NCI-H2171 treated with DMSO at 0.1 percent for 48 hours (cell line): ENCODE measurements around the gene NKD2.
"Not testable (repeated sequence)": the region's sequence is repeated elsewhere in the genome, so short reads cannot be mapped to it uniquely, and the experiment has no call there.

Source experiments
- DNase-seq: peaks from one replicate; lab custom pipeline; 2025; lab: John Stamatoyannopoulos, UW

The NKD2 gene, protein sequence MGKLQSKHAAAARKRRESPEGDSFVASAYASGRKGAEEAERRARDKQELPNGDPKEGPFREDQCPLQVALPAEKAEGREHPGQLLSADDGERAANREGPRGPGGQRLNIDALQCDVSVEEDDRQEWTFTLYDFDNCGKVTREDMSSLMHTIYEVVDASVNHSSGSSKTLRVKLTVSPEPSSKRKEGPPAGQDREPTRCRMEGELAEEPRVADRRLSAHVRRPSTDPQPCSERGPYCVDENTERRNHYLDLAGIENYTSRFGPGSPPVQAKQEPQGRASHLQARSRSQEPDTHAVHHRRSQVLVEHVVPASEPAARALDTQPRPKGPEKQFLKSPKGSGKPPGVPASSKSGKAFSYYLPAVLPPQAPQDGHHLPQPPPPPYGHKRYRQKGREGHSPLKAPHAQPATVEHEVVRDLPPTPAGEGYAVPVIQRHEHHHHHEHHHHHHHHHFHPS

GRCh38 chr5:1008451-1009358, at the start of gene NKD2:
Gene NKD2 (plus strand): TSS chr5:1008802. CDS start chr5:1009058, 256 bp downstream.
- peak; percentile 44 for DNase-seq

GRCh38 chr5:959581-960531, 48.7 kb upstream of the NKD2 start:
- no peak for DNase-seq

DNA sequence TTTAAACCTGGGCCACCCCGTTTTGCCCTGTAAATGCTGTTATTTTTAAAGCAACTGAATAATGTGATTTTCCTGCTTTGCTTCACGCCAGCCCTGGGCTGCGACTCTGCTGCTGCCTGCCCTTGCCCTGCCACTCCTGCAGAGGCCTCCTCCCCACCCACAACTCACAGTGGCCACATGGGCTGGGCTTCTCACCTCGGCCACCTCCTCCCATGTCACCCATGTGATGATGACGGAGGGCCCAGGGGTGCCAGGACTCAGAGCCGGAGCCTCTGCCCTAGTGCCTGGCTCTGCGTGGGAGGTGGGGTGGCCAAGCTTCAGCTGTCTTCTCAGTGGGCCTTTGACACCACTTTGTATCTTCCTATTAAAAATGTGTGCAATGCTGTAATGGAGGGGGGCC, 48.1 kb upstream of the NKD2 start:
- no peak for DNase-seq

GRCh38 chr5:961002-961710, 47.4 kb upstream of the NKD2 start:
- peak; percentile 85 for DNase-seq

DNA sequence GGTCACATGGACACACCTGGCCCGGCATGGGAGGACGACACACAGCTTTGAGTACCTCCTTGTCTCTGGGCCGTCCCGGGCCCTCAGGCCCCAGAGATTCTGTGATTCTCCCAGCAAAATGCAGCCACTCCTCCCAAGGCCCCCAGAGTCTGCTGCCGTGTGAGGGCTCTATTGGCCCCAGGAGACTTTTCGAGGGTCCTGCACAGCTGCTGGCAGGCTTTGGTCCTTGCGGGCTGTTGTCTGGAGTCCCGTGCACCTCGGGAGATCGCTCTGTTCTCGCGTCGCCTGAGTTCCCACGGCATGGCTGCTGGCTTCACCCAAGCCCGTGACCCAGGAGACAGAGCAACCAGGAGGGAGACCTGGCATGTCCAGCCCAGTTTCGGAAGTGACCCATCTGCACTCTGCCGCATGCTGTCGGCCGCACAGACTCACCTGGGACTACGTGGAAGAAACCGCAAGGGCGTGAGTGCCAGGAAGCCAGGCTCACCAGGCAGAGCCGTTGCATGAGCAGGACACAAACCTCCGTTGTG, 46.8 kb upstream of the NKD2 start:
- DNase-seq = peak; percentile 54

- DNase-seq = no peak
These were observed 46.2 kb upstream of the NKD2 start for GRCh38 chr5:962386-962785.

GRCh38 chr5:962801-963200, 45.8 kb upstream of the NKD2 start:
- no peak for DNase-seq

- DNase-seq = no peak
These were observed 45.3 kb upstream of the NKD2 start for GRCh38 chr5:963310-963672.

DNA sequence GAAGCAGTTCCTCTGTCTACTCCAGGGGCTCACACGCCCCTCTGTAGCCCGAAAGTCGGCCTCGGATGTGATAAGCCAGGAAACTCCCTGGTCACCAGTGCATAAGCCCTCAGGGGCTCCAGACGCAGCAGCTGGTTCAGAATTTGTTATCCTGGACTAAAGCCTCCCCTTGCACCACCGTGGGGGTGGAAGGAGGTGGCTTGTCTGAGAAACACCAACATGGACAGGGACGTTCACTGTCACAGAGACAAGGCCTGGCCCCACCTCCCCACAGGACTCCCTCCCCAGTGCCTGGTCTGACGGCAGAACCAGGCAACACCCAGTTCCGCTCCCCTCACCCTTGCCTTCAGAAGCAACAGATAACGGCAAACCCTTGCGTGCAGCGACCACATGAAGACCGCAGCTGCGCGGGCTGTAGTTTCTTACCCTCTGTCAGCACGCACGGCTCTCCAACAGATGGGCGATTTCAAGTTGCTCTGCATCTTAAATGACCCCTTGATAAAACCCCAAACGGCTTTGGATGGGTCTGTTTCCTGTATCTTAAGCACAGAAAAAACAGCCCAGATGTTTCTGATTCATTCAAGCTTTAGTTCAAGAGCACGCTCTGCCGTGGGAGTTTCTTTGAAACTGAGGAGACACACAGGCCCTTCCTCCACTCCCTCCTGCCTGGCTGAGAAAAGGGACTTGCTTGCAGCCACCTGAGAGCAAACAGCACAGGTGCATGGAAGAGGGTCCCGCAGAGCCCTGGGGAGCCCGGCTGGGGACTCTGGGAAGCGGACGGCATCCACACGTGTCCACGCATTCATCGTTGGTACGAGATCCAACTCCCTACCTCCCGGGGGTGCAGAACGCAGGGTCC, 44.7 kb upstream of the NKD2 start:
- DNase-seq = no peak

DNA sequence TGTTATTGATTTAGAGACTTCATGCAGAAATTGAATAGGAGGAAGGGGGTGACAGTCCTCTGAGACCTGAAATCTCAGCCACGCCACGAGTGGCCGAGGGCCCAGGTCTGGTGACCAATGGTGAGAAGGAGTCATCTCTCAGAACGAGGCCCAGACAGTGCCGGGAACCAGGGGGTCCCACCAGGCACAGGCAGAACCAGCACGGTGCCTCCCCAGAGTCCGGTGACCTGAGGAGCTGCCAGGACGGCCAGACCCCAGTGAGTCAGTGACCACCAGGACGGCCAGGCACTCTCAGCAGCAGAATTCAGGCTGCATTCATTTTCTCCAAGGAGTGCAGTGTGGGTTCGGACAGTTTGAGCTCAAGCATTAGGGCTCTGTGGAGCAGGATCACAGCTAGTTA, 43.8 kb upstream of the NKD2 start:
- no peak for DNase-seq

- no peak for DNase-seq
These were observed 42.8 kb upstream of the NKD2 start for GRCh38 chr5:965604-966344.

- DNase-seq = no peak
These were observed 42.3 kb upstream of the NKD2 start for GRCh38 chr5:966345-966710.

DNA sequence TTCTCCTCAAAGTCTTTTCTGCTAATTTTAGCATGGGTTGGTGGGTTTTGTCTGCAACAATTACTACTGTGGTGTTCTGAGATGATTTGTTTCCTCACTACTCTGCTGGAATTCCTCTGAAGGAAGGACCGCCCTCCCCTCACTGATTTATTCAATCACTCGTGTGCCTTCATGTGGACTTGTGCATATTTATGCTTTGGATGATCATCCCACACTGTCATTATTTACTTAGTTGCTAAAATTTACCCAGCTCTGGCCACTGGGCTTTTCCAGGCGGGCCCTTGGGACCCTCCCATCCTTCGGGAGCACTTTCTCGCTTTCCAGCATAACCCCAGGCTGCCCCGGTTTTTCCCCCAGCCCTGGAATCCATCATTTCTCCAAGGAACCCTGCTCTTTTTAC, 41.7 kb upstream of the NKD2 start:
- no peak for DNase-seq

- no peak for DNase-seq
These were observed 39.7 kb upstream of the NKD2 start for GRCh38 chr5:968881-969280.

DNA sequence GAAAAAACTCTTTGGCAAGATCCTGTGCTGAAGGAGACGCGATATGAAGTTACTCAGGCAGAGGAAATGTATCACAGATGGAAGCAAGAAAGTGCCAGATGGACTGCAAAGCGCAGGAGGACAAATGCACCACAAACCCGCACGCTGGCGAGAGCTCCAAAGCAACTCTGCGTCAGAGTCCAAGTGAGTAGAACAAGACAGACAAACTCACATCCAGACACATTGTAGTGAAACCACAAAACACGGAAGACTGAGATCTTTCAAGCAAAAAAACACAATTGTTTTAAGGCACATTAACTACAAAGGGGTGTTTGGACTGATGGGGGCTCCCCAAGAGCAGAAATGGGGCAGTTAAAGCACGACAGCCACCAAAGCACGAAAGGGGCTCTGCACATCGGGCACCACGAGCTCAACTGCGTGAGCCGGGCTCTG, 39.2 kb upstream of the NKD2 start:
- peak; percentile 95 for DNase-seq

DNA sequence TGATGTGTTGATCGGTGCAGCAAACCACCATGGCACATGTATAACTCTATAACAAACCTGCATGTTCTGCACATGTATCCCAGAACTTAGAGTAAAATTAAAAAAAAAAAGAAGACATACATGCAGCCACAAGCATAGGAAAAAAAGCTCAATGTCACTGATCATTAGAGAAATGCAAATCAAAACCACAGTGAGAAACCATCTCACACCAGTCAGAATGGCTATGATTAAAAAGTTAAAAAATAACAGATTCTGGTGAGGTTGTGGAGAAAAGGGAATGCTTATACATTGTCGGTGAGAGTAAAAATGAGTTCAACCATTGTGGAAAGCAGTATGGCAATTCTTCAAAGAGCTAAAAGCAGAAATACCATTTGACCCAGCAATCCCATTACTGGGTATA, 36.0 kb upstream of the NKD2 start:
- DNase-seq = not testable (repeated sequence)

DNA sequence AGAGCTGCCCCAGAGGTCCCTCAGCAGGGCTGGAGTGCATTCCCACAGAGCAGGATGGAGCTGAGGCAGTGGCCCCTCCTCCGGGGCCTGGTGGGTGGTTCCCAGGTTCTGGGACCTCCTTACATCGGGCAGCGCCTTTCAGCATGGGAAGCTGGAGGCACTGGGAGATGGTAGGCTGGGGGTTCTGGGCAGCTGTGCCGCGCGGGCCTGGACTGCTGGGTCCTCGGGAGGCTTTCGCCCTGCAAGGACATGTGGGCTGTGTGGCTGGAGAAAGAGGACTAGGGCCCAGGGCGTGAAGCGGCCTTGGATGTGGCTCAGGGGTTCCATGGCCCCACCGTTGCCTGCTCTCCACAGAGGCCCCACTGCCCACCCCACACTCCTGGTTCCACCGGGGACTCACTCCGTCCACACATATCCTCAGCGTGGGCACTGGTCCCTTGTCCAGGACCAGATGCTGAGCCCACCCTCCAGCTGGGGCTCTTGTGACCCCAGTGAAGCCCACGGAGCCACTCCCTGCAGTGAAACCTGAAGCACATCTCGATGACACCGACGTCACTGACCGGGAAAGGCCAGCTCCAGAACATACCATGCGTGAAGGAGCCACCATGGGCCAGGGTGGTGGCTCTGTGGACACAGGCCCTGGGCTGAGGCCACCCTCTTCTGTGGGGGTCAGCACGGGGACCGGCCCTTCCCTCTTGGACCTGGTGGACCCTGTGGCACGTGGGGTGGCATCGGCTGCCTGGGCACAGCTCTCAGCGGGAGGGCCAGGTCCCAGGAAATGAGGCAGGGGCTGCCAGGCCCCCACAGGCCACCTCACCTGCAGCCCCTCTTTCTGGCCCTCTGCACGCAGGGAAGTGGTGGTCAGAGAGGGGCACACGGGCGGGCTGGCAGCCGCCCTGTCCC, 31.5 kb upstream of the NKD2 start:
- DNase-seq = no peak

DNA sequence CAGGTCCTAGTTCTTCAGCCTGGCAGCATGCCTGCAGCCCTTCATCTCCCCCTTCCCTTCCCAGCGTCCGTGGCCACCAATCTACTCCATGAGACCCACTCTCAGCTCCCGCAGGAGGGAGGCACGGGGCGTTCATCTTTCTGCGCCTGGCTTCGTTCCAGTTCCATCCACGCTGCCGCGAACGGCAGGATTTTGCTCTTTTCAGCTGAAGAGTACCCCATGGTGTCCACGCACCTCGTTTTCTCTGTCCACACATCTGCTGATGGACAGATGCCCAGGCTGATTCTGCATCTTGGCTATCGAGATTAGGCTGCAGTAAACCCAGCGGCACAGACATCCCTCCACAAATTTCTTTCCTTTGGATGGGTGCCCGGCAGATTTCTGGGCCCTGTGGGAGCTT, 30.5 kb upstream of the NKD2 start:
- DNase-seq = no peak
